Loucy (cell line): ENCODE measurements around the gene GALNT9.

Experiments
- H2AFZ ChIP-seq: fragments of 200-600 bp; sonication (generic); 2 replicates; pipeline ENCODE4 v1.6.0; 2016; ENCODE audit warnings: antibody characterized with exemption, mild to moderate bottlenecking, low read length, moderate library complexity
- H3F3A ChIP-seq: fragments of 200-600 bp; 2 replicates; pipeline ENCODE4 v1.6.0; 2016; ENCODE audit warnings: antibody characterized with exemption, low read depth, mild to moderate bottlenecking
- H3K27me3 ChIP-seq: fragments of 200-600 bp; sonication (generic); 2 replicates; pipeline ENCODE4 v1.6.1; 2014; ENCODE audit warnings: low read length, mild to moderate bottlenecking; ENCODE audit not compliant: insufficient read depth, poor library complexity, severe bottlenecking
- H3K36me3 ChIP-seq: fragments of 200-600 bp; sonication (generic); 2 replicates; pipeline ENCODE4 v1.6.1; 2016; ENCODE audit warnings: low read length; ENCODE audit not compliant: insufficient read depth
- H3K4me1 ChIP-seq: fragments of 200-600 bp; sonication (generic); 2 replicates; pipeline ENCODE4 v1.5.1; 2014; ENCODE audit warnings: low read length, mild to moderate bottlenecking; ENCODE audit not compliant: insufficient read depth, poor library complexity, severe bottlenecking
- H3K4me2 ChIP-seq: fragments of 200-600 bp; sonication (generic); 2 replicates; pipeline ENCODE4 v1.6.0; 2014; ENCODE audit warnings: antibody characterized with exemption, low read length, low read depth, mild to moderate bottlenecking; ENCODE audit not compliant: poor library complexity, severe bottlenecking
- H3K4me3 ChIP-seq: fragments of 200-600 bp; sonication (generic); 2 replicates; pipeline ENCODE4 v1.5.1; 2014; ENCODE audit warnings: low read length, mild to moderate bottlenecking, mixed read lengths; ENCODE audit not compliant: poor library complexity, severe bottlenecking
- H3K79me2 ChIP-seq: fragments of 200-600 bp; sonication (generic); 2 replicates; pipeline ENCODE4 v1.6.1; 2014; ENCODE audit warnings: low read length; ENCODE audit not compliant: insufficient read depth
- H3K9ac ChIP-seq: fragments of 200-600 bp; sonication (generic); 2 replicates; pipeline ENCODE4 v1.6.0; 2014; ENCODE audit warnings: mild to moderate bottlenecking, low read depth, low read length, moderate library complexity; ENCODE audit not compliant: poor library complexity, severe bottlenecking
- H3K9me2 ChIP-seq: fragments of 200-600 bp; sonication (generic); replicated peaks from 2 replicates; pipeline ENCODE4 v1.6.1; 2016; ENCODE audit warnings: low read depth, low read length, mixed read lengths
- H3K9me3 ChIP-seq: fragments of 200-600 bp; sonication (generic); 2 replicates; pipeline ENCODE4 v1.6.1; 2014; ENCODE audit warnings: mild to moderate bottlenecking, antibody characterized with exemption, low read length, low read depth; ENCODE audit not compliant: insufficient read depth
- H4K20me1 ChIP-seq: fragments of 200-600 bp; sonication (generic); 2 replicates; pipeline ENCODE4 v1.6.0; 2014; ENCODE audit warnings: antibody characterized with exemption, low read length, mild to moderate bottlenecking; ENCODE audit not compliant: insufficient read depth, poor library complexity, severe bottlenecking
- EZH2phosphoT487 ChIP-seq: fragments of 200-600 bp; IDR thresholded peaks from 2 replicates; pipeline ENCODE4 v1.6.1; 2018; ENCODE audit warnings: antibody characterized with exemption, mild to moderate bottlenecking, moderate library complexity, borderline replicate concordance
- TF ChIP-seq, protein P1 (sequence below): fragments of 200-600 bp; sonication (generic); conservative IDR thresholded peaks from 2 replicates; pipeline ENCODE4 v1.5.1; 2014; ENCODE audit warnings: mild to moderate bottlenecking, antibody characterized with exemption, low read length

GALNT9 gene

DNA sequence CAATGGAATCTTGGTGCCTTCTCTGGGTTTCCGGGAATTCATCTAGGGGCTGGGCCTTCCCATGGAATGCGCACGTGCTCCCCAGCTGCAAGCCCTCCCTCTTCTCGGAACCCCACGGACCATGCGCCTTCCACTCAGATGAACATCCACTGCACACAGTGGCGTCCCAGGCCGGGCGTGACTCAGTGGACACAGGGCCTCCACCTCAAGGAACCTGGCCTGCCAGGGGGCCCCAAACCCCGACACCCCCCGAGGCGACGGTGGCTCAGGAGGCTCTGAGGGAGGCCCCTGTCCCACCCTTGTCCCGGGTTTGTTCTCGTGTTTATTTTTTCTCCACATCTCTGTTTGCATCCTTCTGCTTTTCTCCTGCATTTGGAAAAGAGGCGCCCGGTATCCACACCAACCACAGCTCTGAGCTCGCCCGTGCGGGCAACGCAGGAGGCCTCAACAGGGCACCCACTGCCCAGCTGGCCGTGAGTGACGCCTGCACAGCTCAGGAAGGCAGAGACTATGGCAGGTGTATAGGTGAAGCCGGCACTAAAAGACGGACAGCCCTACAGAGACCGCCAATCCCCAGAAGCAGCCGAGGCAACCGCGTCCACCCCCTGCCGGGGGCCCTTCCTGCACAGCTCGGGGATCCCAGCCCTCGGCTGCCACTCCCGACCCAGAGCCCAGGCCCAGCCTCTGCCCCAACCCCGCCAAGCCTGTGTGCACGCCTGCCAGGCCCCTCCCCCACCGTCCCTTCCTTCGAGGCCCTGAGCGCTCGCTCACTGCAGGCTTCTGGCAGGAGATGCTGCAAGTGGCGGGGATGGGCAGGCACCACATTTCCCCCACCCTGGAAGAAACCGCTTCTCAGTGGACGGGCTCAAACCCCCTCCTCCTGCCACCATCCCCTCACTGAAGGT lies 23.8 kb upstream of the GALNT9 start:
- no peaks in the 10 kb centered on the region for H4K20me1 ChIP-seq
- no peak overlapping the region for H3K4me2 ChIP-seq
- no peak overlapping the region for H3K4me3 ChIP-seq
- no peaks in the 10 kb centered on the region; the same call in 1 of the 2 replicates for H3K9me3 ChIP-seq
- no peak for TF ChIP-seq EZH2phosphoT487
- TF ChIP-seq, protein P1, sequence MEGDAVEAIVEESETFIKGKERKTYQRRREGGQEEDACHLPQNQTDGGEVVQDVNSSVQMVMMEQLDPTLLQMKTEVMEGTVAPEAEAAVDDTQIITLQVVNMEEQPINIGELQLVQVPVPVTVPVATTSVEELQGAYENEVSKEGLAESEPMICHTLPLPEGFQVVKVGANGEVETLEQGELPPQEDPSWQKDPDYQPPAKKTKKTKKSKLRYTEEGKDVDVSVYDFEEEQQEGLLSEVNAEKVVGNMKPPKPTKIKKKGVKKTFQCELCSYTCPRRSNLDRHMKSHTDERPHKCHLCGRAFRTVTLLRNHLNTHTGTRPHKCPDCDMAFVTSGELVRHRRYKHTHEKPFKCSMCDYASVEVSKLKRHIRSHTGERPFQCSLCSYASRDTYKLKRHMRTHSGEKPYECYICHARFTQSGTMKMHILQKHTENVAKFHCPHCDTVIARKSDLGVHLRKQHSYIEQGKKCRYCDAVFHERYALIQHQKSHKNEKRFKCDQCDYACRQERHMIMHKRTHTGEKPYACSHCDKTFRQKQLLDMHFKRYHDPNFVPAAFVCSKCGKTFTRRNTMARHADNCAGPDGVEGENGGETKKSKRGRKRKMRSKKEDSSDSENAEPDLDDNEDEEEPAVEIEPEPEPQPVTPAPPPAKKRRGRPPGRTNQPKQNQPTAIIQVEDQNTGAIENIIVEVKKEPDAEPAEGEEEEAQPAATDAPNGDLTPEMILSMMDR = no peak
- no peaks in the 10 kb centered on the region for H3K27me3 ChIP-seq
- H3F3A ChIP-seq = no peaks in the 10 kb centered on the region
- H3K9me2 ChIP-seq = no peaks in the 10 kb centered on the region
- no peak overlapping the region for H3K9ac ChIP-seq
- no peaks in the 10 kb centered on the region for H3K36me3 ChIP-seq
- H3K4me1 ChIP-seq = peaks cover 13% of the 10 kb centered on the region
- H3K79me2 ChIP-seq = peaks cover 13% of the 10 kb centered on the region; the same call in 1 of the 2 replicates
- H2AFZ ChIP-seq = no peak overlapping the region

DNA sequence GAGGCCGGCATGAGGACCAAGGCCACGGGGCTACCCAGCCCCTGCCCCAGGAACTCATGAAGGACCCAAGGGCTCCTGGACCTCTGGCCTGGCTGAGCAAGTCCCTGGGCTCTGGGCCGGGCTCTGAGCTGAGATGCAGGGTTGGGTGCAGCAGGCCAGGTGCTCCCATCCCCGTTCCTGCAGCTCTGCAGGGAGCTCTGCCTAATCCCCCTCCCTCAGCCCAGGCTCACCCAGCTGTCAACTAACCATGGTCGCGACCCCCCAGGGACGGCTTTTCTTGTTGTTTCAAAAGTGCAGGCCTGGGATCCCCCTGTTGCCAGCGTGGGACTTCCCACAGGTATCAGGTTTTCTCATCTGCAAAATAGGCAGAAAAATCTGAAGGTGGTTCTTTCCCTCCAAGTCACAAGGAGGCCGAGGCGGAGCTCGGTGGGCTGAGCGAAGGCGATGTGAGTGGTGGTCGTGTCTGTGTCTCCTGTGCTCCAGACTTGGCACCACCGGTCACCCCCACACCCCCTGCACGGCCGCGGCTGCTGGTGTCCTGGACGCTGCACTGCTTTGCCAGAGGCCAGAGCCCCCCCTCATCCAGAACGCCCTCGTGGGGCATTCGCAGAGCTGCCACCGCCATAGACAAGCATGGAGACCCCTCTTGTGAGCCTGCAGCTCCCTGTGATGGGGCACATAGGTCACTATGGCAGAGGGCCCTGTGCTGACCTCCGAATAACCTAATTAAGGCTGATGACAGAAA lies 22.5 kb upstream of the GALNT9 start:
- Histone ChIP-seq H4K20me1 (no peaks in the 10 kb centered on the region), H2AFZ (no peak overlapping the region), H3K9me3 (no peaks in the 10 kb centered on the region; the same call in 1 of the 2 replicates), H3K9ac (no peak overlapping the region), H3K4me2 (no peak overlapping the region), H3K4me1 (peaks cover 12% of the 10 kb centered on the region), H3K36me3 (no peaks in the 10 kb centered on the region), H3K27me3 (no peaks in the 10 kb centered on the region), H3K4me3 (no peak overlapping the region), H3K9me2 (no peaks in the 10 kb centered on the region), H3K79me2 (peaks cover under 1% of the 10 kb centered on the region; the same call in 1 of the 2 replicates), H3F3A (no peaks in the 10 kb centered on the region)
- TF ChIP-seq, protein P1 = no peak
- TF ChIP-seq EZH2phosphoT487 = no peak

DNA sequence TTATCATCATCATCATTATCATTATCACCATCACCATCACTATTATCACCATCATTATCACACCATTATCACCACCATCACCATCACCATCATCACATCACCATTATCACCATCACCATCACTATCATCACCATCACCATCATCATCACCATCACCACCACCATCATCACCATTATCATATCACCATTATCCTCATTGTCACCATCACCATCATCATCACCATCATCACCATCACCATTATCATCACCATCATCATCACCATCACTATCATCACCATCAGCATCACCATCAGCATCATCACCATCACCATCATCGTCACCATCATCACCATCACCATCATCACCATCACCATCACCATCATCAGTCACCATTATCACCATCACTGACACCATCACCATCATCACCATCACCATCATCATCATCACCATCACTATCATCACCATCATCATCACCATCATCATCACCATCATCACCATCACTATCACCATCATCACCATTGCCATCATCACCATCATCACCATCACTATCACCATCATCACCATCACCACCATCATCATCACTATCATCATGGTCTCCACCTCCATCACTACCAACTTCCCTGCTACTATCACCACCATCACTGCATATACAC lies 20.2 kb upstream of the GALNT9 start:
- no peaks in the 10 kb centered on the region for H4K20me1 ChIP-seq
- no peak overlapping the region for H3K4me2 ChIP-seq
- no peak overlapping the region for H3K4me3 ChIP-seq

More for the DNA sequence above, 20.2 kb upstream of the GALNT9 start:
- H3K79me2 ChIP-seq = no peaks in the 10 kb centered on the region
- H2AFZ ChIP-seq = no peak overlapping the region
- no peaks in the 10 kb centered on the region for H3K9me2 ChIP-seq
- H3K4me1 ChIP-seq = peaks cover 6% of the 10 kb centered on the region
- H3K9ac ChIP-seq = no peak overlapping the region
- no peaks in the 10 kb centered on the region for H3K27me3 ChIP-seq
- no peak for TF ChIP-seq EZH2phosphoT487
- TF ChIP-seq, protein P1 = no peak
- no peaks in the 10 kb centered on the region; the same call in 1 of the 2 replicates for H3K9me3 ChIP-seq
- H3F3A ChIP-seq = no peaks in the 10 kb centered on the region
- H3K36me3 ChIP-seq = no peaks in the 10 kb centered on the region
